HG02973 (cell line): ENCODE data around the gene CAMTA1.
"Not testable (repeated sequence)": the region's sequence is repeated elsewhere in the genome, so short reads cannot be mapped to it uniquely, and the experiment has no call there.

Source experiments
- ATAC-seq: cut with Tn5 transposase; IDR thresholded peaks from one replicate; pipeline ENCODE4 v1.9.1; 2021; ENCODE audit warnings: moderate library complexity; ENCODE audit not compliant: unreplicated experiment

The CAMTA1 gene

GRCh38 chr1:6845786-6846185, 60.5 kb downstream of the CAMTA1 start:
- not testable (repeated sequence) for ATAC-seq

- no peak for ATAC-seq
Observed at GRCh38 chr1:6848816-6849215, 63.6 kb downstream of the CAMTA1 start.

- ATAC-seq: no peak
Observed at GRCh38 chr1:6850537-6850936, 65.3 kb downstream of the CAMTA1 start.

GRCh38 chr1:6852136-6852890, 67.1 kb downstream of the CAMTA1 start:
- no peak for ATAC-seq

GRCh38 chr1:6854166-6854565, 68.9 kb downstream of the CAMTA1 start:
- no peak for ATAC-seq

- ATAC-seq: no peak
Observed at GRCh38 chr1:6857831-6858230, 72.6 kb downstream of the CAMTA1 start.

GRCh38 chr1:6858596-6858995, 73.3 kb downstream of the CAMTA1 start:
- ATAC-seq: no peak

GRCh38 chr1:6859415-6860343, 74.4 kb downstream of the CAMTA1 start:
- no peak for ATAC-seq

GRCh38 chr1:6860401-6860800, 75.1 kb downstream of the CAMTA1 start:
- ATAC-seq: no peak

- no peak for ATAC-seq
Observed at GRCh38 chr1:6861075-6861724, 75.9 kb downstream of the CAMTA1 start.

- no peak for ATAC-seq
Observed at GRCh38 chr1:6862906-6863305, 77.7 kb downstream of the CAMTA1 start.

- no peak for ATAC-seq
Observed at GRCh38 chr1:6864166-6864565, 78.9 kb downstream of the CAMTA1 start.

- ATAC-seq: no peak
Observed at GRCh38 chr1:6866825-6867224, 81.6 kb downstream of the CAMTA1 start.

- no peak for ATAC-seq
Observed at GRCh38 chr1:6867321-6867720, 82.1 kb downstream of the CAMTA1 start.

- no peak for ATAC-seq
Observed at GRCh38 chr1:6867729-6868659, 82.7 kb downstream of the CAMTA1 start.

- no peak for ATAC-seq
Observed at GRCh38 chr1:6868660-6869380, 83.6 kb downstream of the CAMTA1 start.

GRCh38 chr1:6869545-6869944, 84.3 kb downstream of the CAMTA1 start:
- ATAC-seq: no peak

- no peak for ATAC-seq
Observed at GRCh38 chr1:6870086-6870485, 84.8 kb downstream of the CAMTA1 start.

GRCh38 chr1:6870571-6870970, 85.3 kb downstream of the CAMTA1 start:
- ATAC-seq: no peak
